Peyer's patch (tissue), 4 donors: ENCODE measurements around the gene ABHD6.

Source experiments
- CTCF ChIP-seq, 6 experiments: fragments of 450-650 bp in 4 of 6; fragments of 200-600 bp in 2 of 6; sonication (generic) in 1 of 6; IDR thresholded peaks; one replicate each; pipeline ENCODE4 v1.5.1; 2017 to 2019; ENCODE audit warnings: antibody characterized with exemption in 6 of 6, mild to moderate bottlenecking in 3 of 6, moderate library complexity in 1 of 6
- POLR2A ChIP-seq, 2 donors: fragments of 450-650 bp; IDR thresholded peaks; one replicate each; pipeline ENCODE4 v1.5.1; 2017; ENCODE audit warnings: antibody characterized with exemption in 2 of 2, mild to moderate bottlenecking in 2 of 2, moderate library complexity in 2 of 2

DNA sequence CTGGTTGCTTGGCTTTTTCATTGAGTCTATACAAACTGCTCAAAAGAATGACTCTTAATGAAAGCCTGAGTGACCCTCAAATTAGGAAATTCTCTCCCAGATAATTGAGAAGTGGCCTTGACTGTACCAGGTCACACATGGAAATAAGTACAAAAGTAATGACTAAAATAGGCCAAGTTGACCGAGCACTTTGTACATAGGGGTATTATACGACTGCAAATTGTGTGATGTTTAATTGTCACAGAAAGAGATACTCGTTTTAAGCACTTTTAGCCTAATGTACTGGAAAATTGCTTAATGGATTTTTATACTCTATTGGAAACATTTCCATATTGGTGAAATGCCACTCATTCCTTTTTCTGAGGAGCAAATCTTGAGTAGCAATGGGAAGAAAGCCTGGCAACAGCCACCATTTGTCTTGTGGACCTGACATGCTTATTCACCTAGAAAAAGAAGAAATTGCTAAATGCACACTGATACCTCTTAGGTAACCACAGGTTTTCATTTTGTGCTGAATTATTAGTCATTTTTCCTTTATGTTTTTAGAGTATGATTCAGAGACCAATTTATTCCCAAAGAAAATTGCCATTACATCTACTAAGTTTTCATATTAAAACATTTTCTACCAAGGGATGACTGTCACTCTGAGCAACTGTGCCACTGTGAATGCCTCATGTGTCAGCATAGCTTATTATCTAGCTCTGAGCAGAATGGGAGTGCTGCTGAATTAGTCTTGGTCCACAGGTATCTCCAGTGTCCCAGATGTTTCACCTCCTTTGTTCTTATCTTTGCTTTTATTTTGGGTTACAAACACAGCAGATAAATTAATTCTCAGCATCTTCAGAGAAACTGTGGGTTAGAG, 86.2 kb downstream of the ABHD6 start:
- TF ChIP-seq POLR2A (IDR thresholded peaks at IDR 0.05) (no peak), CTCF (IDR thresholded peaks at IDR 0.05) (no peak)
